IMR-90 (cell line): ENCODE results near the gene FYCO1. TPM values are rescaled to one million over a fixed set of nuclear protein-coding genes. Genes with fewer than 3 reads are reported as not detected.

Experiments
- ATAC-seq: fragments of 200-7000 bp; cut with Tn5 transposase; 2 replicates; pipeline ENCODE4 v1.9.1; 2020; ENCODE audit warnings: low read depth, mild to moderate bottlenecking, moderate library complexity
- BruUV-seq: library from RNA; stranded (reverse); fragments of 400-500 nt; replicated peaks from 2 replicates; lab custom pipeline; 2021; lab: Mats Ljungman, UMichigan
- CTCF ChIA-PET: fragments of 300-600 bp; formaldehyde crosslinking; extraction: SDS; loops from one replicate; lab custom pipeline; 2021; ENCODE audit warnings: antibody characterized with exemption; lab: Yijun Ruan, JAX
- POLR2A ChIA-PET: fragments of 300-600 bp; sonication (Branson Sonifier 250); formaldehyde crosslinking; loops from one replicate; lab custom pipeline; 2022; ENCODE audit warnings: antibody characterized with exemption; ENCODE audit not compliant: unreplicated experiment; lab: Charles Lee
- DNase-seq: peaks from one replicate; pipeline ENCODE4 v3.0.0; 2013
- H2AFZ ChIP-seq: replicated peaks from 2 replicates; pipeline ENCODE3; 2013; ENCODE audit warnings: low read length, mild to moderate bottlenecking; ENCODE audit not compliant: poor library complexity
- H2AK5ac ChIP-seq: 2 replicates; pipeline ENCODE4 v1.6.1; 2013; ENCODE audit warnings: low read depth, low read length, inconsistent platforms
- H2AK9ac ChIP-seq: replicated peaks from 2 replicates; pipeline ENCODE3; 2013; ENCODE audit warnings: mild to moderate bottlenecking, low read depth, low read length, moderate library complexity; ENCODE audit not compliant: poor library complexity
- H2BK120ac ChIP-seq: 2 replicates; pipeline ENCODE4 v1.6.1; 2013; ENCODE audit warnings: low read depth, low read length, inconsistent platforms
- H2BK15ac ChIP-seq: 3 replicates; pipeline ENCODE4 v1.6.1; 2013; ENCODE audit warnings: low read depth, low read length, inconsistent platforms
- H2BK20ac ChIP-seq: 2 replicates; pipeline ENCODE4 v1.6.1; 2013; ENCODE audit warnings: low read depth, mild to moderate bottlenecking, inconsistent platforms, low read length, moderate library complexity
- H2BK5ac ChIP-seq: 2 replicates; pipeline ENCODE4 v1.6.1; 2013; ENCODE audit warnings: mild to moderate bottlenecking, low read depth, low read length, inconsistent platforms; ENCODE audit not compliant: poor library complexity, severe bottlenecking
- H3K14ac ChIP-seq: replicated peaks from 2 replicates; pipeline ENCODE4 v1.6.1; 2013; ENCODE audit warnings: low read depth, low read length, inconsistent platforms
- H3K18ac ChIP-seq: 2 replicates; pipeline ENCODE4 v1.6.1; 2013; ENCODE audit warnings: low read depth, low read length, control low read depth
- H3K23ac ChIP-seq: 2 replicates; pipeline ENCODE4 v1.6.1; 2013; ENCODE audit warnings: low read depth, low read length, inconsistent platforms
- H3K27ac ChIP-seq: 2 replicates; pipeline ENCODE4 v1.5.1; 2013; ENCODE audit warnings: mild to moderate bottlenecking, control low read depth, low read length; ENCODE audit not compliant: insufficient read depth
- H3K27me3 ChIP-seq: 2 replicates; pipeline ENCODE4 v1.6.1; 2013; ENCODE audit warnings: low read length; ENCODE audit not compliant: control insufficient read depth, insufficient read depth
- H3K36me3 ChIP-seq: 2 replicates; pipeline ENCODE4 v1.6.1; 2013; ENCODE audit warnings: low read length, mixed read lengths; ENCODE audit not compliant: control insufficient read depth, insufficient read depth
- H3K4ac ChIP-seq: 2 replicates; pipeline ENCODE4 v1.6.1; 2013; ENCODE audit warnings: low read depth, low read length, inconsistent platforms
- H3K4me1 ChIP-seq: 2 replicates; pipeline ENCODE4 v1.6.1; 2013; ENCODE audit warnings: low read length, mixed read lengths; ENCODE audit not compliant: control insufficient read depth, insufficient read depth
- H3K4me2 ChIP-seq: 2 replicates; pipeline ENCODE4 v1.6.1; 2013; ENCODE audit warnings: low read depth, mild to moderate bottlenecking, control low read depth, low read length, moderate library complexity
- H3K4me3 ChIP-seq: 2 replicates; pipeline ENCODE4 v1.5.1; 2013; ENCODE audit warnings: low read depth, mild to moderate bottlenecking, control low read depth, low read length, moderate library complexity; ENCODE audit not compliant: insufficient read depth
- H3K56ac ChIP-seq: 2 replicates; pipeline ENCODE4 v1.6.1; 2013; ENCODE audit warnings: low read length, inconsistent platforms; ENCODE audit not compliant: insufficient read depth; ENCODE audit errors: extremely low read depth
- H3K79me1 ChIP-seq, 2 experiments: 2 replicates each; pipeline ENCODE4 v1.6.1; 2013; ENCODE audit warnings: low read length in 2 of 2, inconsistent platforms in 1 of 2, low read depth in 1 of 2
- H3K9ac ChIP-seq: 2 replicates; pipeline ENCODE4 v1.6.1; 2013; ENCODE audit warnings: low read depth, low read length, control low read depth
- H3K9me1 ChIP-seq: 2 replicates; pipeline ENCODE4 v1.6.1; 2013; ENCODE audit warnings: low read length, inconsistent platforms; ENCODE audit not compliant: insufficient read depth
- H3K9me3 ChIP-seq: 2 replicates; pipeline ENCODE4 v1.6.1; 2013; ENCODE audit warnings: low read length; ENCODE audit not compliant: control insufficient read depth, insufficient read depth
- H4K20me1 ChIP-seq: 2 replicates; pipeline ENCODE4 v1.6.1; 2013; ENCODE audit warnings: low read length, inconsistent platforms; ENCODE audit not compliant: insufficient read depth
- H4K5ac ChIP-seq: 2 replicates; pipeline ENCODE4 v1.6.1; 2013; ENCODE audit warnings: mild to moderate bottlenecking, low read depth, low read length, control low read depth
- H4K8ac ChIP-seq, 2 experiments: 2 replicates each; pipeline ENCODE4 v1.6.1; 2013; ENCODE audit warnings: low read depth in 2 of 2, low read length in 2 of 2, control low read depth in 1 of 2, inconsistent platforms in 1 of 2
- H4K91ac ChIP-seq: 2 replicates; pipeline ENCODE4 v1.6.1; 2013; ENCODE audit warnings: low read depth, low read length, inconsistent platforms; ENCODE audit not compliant: insufficient read depth
- CEBPB ChIP-seq: IDR thresholded peaks from 2 replicates; pipeline ENCODE4 v1.6.1; 2012; ENCODE audit warnings: low read depth, low read length, improper control_type of control experiment
- CHD1 ChIP-seq: IDR thresholded peaks from 2 replicates; pipeline ENCODE4 v1.6.1; 2012; ENCODE audit warnings: low read depth, low read length, improper control_type of control experiment
- CTCF ChIP-seq: conservative IDR thresholded peaks from 2 replicates; pipeline ENCODE4 v1.5.1; 2012; ENCODE audit warnings: mild to moderate bottlenecking, low read depth, low read length, improper control_type of control experiment
- ELK1 ChIP-seq: fragments of 150-350 bp; IDR thresholded peaks from 2 replicates; pipeline ENCODE4 v1.6.1; 2016; ENCODE audit warnings: low read depth, mild to moderate bottlenecking, low read length, moderate library complexity, borderline replicate concordance
- FOS ChIP-seq: fragments of 150-350 bp; IDR thresholded peaks from 2 replicates; pipeline ENCODE4 v1.6.1; 2016; ENCODE audit warnings: low read depth, low read length
- MAFK ChIP-seq: IDR thresholded peaks from 2 replicates; pipeline ENCODE4 v1.6.1; 2012; ENCODE audit warnings: low read depth, low read length, improper control_type of control experiment
- MAZ ChIP-seq: IDR thresholded peaks from 2 replicates; pipeline ENCODE4 v1.6.1; 2012; ENCODE audit warnings: low read depth, mild to moderate bottlenecking, low read length, improper control_type of control experiment, moderate library complexity, borderline replicate concordance
- RAD21 ChIP-seq: IDR thresholded peaks from 2 replicates; pipeline ENCODE4 v1.6.1; 2012; ENCODE audit warnings: low read length, improper control_type of control experiment
- RCOR1 ChIP-seq: IDR thresholded peaks from 2 replicates; pipeline ENCODE4 v1.6.1; 2012; ENCODE audit warnings: mild to moderate bottlenecking, low read length, improper control_type of control experiment; ENCODE audit not compliant: insufficient replicate concordance
- RFX5 ChIP-seq: IDR thresholded peaks from 2 replicates; pipeline ENCODE4 v1.8.0; 2012; ENCODE audit warnings: low read depth, mild to moderate bottlenecking, low read length, moderate library complexity
- SMC3 ChIP-seq: fragments of 150-350 bp; IDR thresholded peaks from 2 replicates; pipeline ENCODE4 v1.6.1; 2016; ENCODE audit warnings: low read depth, mild to moderate bottlenecking, antibody characterized with exemption, low read length, moderate library complexity
- WGBS, 2 experiments: methylation state at CpG; one replicate each; pipeline versions ENCODE4 v1.1.5 to v1.1.7; 2013; ENCODE audit warnings: missing lambda C conversion rate in 2 of 2; ENCODE audit not compliant: insufficient read length in 1 of 2; ENCODE audit errors: extremely low coverage in 2 of 2; 5-methylcytosine and 5-hydroxymethylcytosine counted together
- dilution Hi-C: fragments of 300-500 bp; cut with HindIII; formaldehyde crosslinking; loops from one replicate; pipeline ENCODE4 v1.14.3; 2018; ENCODE audit warnings: low sequenced_read_pairs; ENCODE audit not compliant: unreplicated experiment
- in situ Hi-C: fragments of 300-500 bp; cut with MboI; formaldehyde crosslinking; loops from 3 replicates; pipeline ENCODE4 v1.14.3; 2019; ENCODE audit warnings: low sequenced_read_pairs, inconsistent platforms, mixed read lengths
- intact Hi-C: fragments of 100-400 bp; cut with micrococcal nuclease; formaldehyde crosslinking; loops from 2 replicates; pipeline ENCODE4 v1.10.0; 2022
- polyA plus RNA-seq, 3 experiments: library from polyadenylated mRNA; depleted of rRNA; stranded (reverse); fragments of >200 nt; gene quantifications; 2 replicates each; pipeline ENCODE4 v1.2.3, GENCODE V29; 2012; ENCODE audit warnings: low replicate concordance in 1 of 3
- total RNA-seq: library from RNA; depleted of rRNA; stranded (reverse); fragments of >200 nt; gene quantifications from 2 replicates; pipeline ENCODE4 v1.2.3, GENCODE V29; 2012

FYCO1 gene
- total and polyA plus RNA-seq, 2 of the 4 experiments (the other 2 are of a cell fraction): 13.7 to 20.1 TPM

- Histone ChIP-seq H3K36me3 (peaks cover 49% of the 10 kb centered on the region), H3K79me1 (peaks cover 0 to 3% of the 10 kb centered on the region in 2 experiments; a peak in 1 of 4 replicates), H3K9ac (no peak overlapping the region), H3K4me3 (no peak overlapping the region), H2BK15ac (no peak overlapping the region; the same call in 2 of the 3 replicates), H3K56ac (no peak overlapping the region), H3K9me1 (peaks cover 16% of the 10 kb centered on the region), H3K4me2 (no peak overlapping the region), H3K9me3 (no peaks in the 10 kb centered on the region), H2BK5ac (no peak overlapping the region), H2AK5ac (peak overlapping the region; percentile 17; the same call in 1 of the 2 replicates), H3K4me1 (peaks cover 12% of the 10 kb centered on the region), H3K18ac (no peak overlapping the region), H3K23ac (no peak overlapping the region), H3K27ac (no peak overlapping the region), H4K20me1 (peaks cover 14% of the 10 kb centered on the region), H2BK20ac (no peak overlapping the region; the same call in 1 of the 2 replicates), H4K5ac (no peak overlapping the region), H4K8ac (no peak overlapping the region), H4K91ac (no peak overlapping the region), H3K14ac (no peak overlapping the region), H2AFZ (no peak overlapping the region), H3K4ac (no peak overlapping the region), H2BK120ac (no peak overlapping the region), H2AK9ac (no peak overlapping the region), H3K27me3 (no peaks in the 10 kb centered on the region)
- in situ Hi-C loops (no loop called here), dilution Hi-C loops (no loop called here), intact Hi-C loops (no loop called here)
- CTCF ChIA-PET: interaction anchor here (1.6 to 2.4 kb wide), 3 partner anchors 30 to 118 kb away, joined by 4 to 9 read pairs (median 5); no protein-coding TSS in a partner anchor
- POLR2A ChIA-PET: no interaction called here
- no peak for ATAC-seq
- BruUV-seq: no TSS peak
- WGBS, 2 experiments: no CpG with 5 or more reads among the region's 3 CpGs
- no peak for DNase-seq
- no peak for TF ChIP-seq RAD21
- TF ChIP-seq CHD1: no peak
- no peak for TF ChIP-seq MAZ
- no peak for TF ChIP-seq RCOR1
- no peak for TF ChIP-seq ELK1
- TF ChIP-seq MAFK: no peak
- TF ChIP-seq RFX5: no peak
- no peak for TF ChIP-seq FOS
- TF ChIP-seq CTCF: no peak
- TF ChIP-seq CEBPB: no peak
- no peak for TF ChIP-seq SMC3
Measured at GRCh38 chr3:45969116-45969515, 26.5 kb downstream of the FYCO1 start.
